ENCODE results near the gene TSPAN14.

Gene TSPAN14

GRCh38 chr10:80509108-80509402, 54.9 kb downstream of the TSPAN14 start:
- DNase-seq, result no peak

GRCh38 chr10:80509403-80510161, 55.5 kb downstream of the TSPAN14 start:
- no peak for DNase-seq

- no peak for DNase-seq
Measured at GRCh38 chr10:80512031-80512526, 58.0 kb downstream of the TSPAN14 start.

- DNase-seq, result no peak
Measured at GRCh38 chr10:80513106-80513505, 59.0 kb downstream of the TSPAN14 start.

GRCh38 chr10:80515511-80515910, 61.4 kb downstream of the TSPAN14 start:
- no peak for DNase-seq

GRCh38 chr10:80515941-80516340, 61.8 kb downstream of the TSPAN14 start:
- no peak for DNase-seq

GRCh38 chr10:80516506-80517075, 62.5 kb downstream of the TSPAN14 start:
- DNase-seq, result no peak

- no peak for DNase-seq
Measured at GRCh38 chr10:80517416-80518142, 63.5 kb downstream of the TSPAN14 start.

- no peak for DNase-seq
Measured at GRCh38 chr10:80518143-80518806, 64.2 kb downstream of the TSPAN14 start.

GRCh38 chr10:80518807-80519360, 64.8 kb downstream of the TSPAN14 start:
- no peak for DNase-seq

GRCh38 chr10:80519936-80520650, 66.0 kb downstream of the TSPAN14 start:
- no peak for DNase-seq

- DNase-seq, result no peak
Measured at GRCh38 chr10:80520661-80521470, 66.8 kb downstream of the TSPAN14 start.

- DNase-seq, result no peak
Measured at GRCh38 chr10:80522756-80523363, 68.8 kb downstream of the TSPAN14 start.

- DNase-seq, result no peak
Measured at GRCh38 chr10:80523773-80524172, 69.7 kb downstream of the TSPAN14 start.

GRCh38 chr10:80524190-80524909, 70.2 kb downstream of the TSPAN14 start:
- DNase-seq, result no peak

GRCh38 chr10:80526218-80526617, 72.1 kb downstream of the TSPAN14 start:
- DNase-seq, result no peak

GRCh38 chr10:80526742-80527141, 72.6 kb downstream of the TSPAN14 start:
- DNase-seq, result no peak

GRCh38 chr10:80528185-80528700, 74.1 kb downstream of the TSPAN14 start:
- DNase-seq, result no peak

GRCh38 chr10:80528901-80529300, 74.8 kb downstream of the TSPAN14 start:
- DNase-seq, result no peak

- DNase-seq, result no peak
Measured at GRCh38 chr10:80529604-80530003, 75.5 kb downstream of the TSPAN14 start.

All from NCI-H774 (cell line).